ENCODE results near the gene LMCD1.
"Not testable (repeated sequence)": the region's sequence is repeated elsewhere in the genome, so short reads cannot be mapped to it uniquely, and the experiment has no call there.

The LMCD1 gene

DNA sequence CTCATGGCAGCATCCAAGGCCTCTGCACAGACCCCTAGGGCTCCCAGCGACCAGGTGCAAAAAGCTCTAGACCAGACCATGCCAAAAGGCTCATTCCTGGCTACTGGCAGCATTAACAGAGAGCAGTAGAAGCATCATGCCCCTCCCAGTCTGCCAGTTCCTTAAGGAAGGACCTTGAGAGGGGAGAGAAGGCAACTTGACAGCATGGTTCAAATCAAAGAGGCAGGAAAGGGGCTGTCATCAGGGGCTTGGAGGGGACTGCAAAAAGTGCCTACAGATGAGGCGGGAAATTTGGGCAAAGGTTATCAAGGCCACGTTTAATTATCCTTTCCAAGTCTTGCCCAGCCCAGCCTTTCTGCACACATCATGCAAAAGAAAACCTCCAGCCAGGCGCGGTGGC, 78.3 kb downstream of the LMCD1 start:
- DNase-seq (ENCODE audit: low read depth in 1 of 2, low spot score in 1 of 2) = no peak

DNA sequence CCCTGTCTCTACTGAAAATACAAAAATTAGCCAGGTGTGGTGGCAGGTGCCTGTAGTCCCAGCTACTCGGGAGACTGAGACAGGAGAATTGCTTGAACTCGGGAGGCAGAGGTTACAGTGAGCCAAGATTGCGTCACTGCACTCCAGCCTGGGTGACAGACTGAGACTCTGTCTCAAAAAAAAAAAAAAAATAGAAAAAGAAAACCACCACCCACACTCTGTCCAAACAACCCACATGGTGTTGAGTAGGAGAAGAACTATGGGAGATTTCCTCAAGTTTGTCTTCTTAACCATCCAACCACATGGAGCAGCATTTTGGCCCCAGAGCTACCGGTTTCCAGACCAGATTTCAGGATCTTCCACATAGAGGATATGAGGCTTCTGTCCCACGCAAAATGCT, 78.8 kb downstream of the LMCD1 start:
- not testable (repeated sequence) for DNase-seq (ENCODE audit: low read depth in 1 of 2, low spot score in 1 of 2)

DNA sequence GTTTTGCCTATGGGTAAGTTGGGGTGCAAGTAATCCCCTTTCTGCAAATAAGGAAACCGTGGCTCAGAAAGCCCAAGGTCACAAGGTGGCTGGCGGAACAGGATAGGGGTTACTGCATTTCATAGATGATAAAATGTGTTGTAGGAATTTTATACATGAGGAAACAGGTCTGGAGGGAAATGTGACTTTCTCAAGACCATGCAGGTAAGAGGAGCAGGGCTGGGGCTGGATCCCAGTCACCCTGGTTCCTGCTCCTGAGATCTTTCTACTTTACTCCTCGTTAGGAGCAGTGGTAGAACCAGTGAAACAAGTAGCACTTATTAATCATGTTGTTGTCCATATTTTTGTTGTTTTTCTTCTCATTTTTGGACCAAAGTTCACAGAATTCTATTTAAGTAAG, 79.8 kb downstream of the LMCD1 start:
- DNase-seq (ENCODE audit: low read depth in 1 of 2, low spot score in 1 of 2) = no peak

DNA sequence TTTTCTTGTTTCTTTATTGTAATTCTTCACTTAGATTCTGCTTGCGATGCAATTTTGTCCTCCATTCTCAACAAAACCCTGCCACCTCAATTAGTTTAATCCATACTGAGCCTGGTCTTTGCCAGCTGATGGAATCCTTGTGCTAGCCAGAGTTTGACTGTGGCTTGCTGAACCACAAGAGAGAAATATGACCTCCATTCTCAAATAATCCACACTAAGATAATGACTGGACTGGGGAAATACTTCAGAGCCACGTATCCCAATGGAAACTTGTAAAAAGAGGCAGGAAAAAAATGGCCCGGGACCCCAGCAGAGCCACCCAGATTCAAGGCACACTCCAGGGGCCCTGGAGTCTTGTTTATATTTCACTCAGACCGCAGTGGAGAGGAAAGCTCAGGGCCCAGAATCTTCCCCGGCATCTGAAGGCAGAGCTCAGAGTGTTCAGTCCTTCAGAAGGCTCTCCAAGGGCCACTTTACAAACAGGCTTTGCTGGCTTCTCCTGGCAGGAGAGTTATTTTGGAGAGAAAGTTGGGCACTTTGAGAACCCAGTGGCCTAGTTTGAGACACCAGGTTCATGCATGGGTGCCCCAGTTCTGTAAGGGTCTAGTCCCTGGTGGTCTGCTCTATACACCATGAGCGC, 80.3 kb downstream of the LMCD1 start:
- no peak for DNase-seq (ENCODE audit: low read depth in 1 of 2, low spot score in 1 of 2)

DNA sequence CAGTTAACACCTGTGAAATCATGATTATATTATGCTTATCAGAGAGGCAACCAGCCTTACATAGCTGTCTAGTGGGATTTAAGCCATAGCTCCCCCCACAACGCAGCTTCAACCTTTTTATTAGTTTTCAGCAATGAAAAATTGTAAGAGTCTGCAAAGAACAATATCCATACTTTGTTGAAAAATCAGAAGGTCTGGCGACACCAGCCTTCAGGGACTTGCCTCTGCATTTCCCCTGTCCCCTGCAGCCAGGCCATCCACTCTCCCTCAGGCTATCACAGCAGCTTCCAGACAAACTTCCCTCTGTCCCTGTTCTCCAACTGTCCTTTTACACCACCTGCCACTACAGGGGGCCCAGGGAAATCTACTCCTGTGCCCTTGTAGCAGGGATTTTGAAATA, 83.0 kb downstream of the LMCD1 start:
- DNase-seq (ENCODE audit: low read depth in 1 of 2, low spot score in 1 of 2) = no peak

DNA sequence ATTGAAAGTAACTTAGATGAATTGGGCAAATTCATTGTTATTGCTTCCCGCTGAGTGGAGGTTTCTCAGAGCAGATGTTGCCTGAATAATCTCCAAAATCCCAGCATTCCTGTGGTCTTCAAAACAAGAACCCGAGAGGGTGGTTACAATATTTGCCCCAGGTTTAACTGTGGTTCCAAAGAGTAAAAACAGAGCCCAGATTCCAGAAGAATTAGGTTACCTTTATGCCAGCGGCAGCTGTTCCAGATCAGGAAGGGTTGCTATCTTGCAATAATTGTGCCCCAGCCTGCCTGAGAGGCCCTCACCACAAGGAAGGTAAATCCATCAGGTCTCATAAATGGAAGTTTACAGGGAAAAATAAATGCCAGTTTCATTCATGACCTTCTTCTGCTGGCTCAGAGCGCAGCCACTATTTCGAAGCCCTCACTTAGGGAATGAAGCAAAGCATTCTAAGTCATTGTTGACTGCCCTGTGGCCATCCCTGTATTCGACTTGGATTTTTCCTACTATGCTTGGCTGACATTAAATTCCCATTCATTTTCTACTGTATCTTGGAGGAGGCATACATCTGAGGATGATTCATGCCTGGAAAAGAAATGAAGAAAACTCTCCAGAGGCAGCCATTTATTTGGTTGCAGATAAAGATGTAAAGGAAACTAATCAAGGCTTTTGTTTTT, 88.4 kb downstream of the LMCD1 start:
- DNase-seq (ENCODE audit: low read depth in 1 of 2, low spot score in 1 of 2) = no peak

DNA sequence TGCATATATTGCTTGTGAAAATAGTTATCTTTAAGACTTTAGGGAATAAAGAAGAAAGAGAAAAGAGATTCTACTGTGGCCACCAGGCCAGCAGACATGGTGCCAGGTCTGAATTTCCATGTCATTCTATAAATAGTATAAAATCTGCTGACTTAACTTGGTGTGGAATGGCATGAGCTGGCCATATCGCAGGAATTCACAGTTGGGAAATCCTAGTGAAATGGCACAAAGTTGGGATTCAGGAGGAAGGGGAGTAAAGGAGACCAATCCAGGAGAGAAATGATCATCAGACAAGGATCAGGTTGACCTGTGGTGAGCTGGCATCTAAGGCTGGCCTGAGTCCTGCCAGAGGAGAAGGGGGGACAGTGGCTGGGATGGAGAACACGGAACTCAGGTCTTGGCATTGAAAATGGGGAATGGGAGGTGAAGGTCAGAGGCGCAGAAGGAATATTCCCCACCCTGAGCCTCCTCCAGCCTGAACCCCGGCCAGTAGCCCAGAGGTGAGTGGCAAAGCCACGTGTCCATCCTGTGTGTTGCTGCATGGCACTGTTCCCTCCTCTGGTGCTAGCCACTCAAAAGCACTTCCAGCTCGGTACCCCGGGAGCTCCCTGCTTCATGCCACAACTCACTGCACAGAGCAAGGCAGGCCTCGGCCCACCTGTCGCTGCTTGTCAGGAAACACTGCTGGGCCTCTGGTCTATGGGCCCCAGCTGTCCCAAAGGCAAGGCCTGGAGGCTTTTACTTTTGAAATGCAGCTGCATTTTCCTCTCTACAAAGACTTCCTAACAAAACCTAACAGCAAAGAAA, 91.6 kb downstream of the LMCD1 start:
- DNase-seq (ENCODE audit: low read depth in 1 of 2, low spot score in 1 of 2) = no peak

DNA sequence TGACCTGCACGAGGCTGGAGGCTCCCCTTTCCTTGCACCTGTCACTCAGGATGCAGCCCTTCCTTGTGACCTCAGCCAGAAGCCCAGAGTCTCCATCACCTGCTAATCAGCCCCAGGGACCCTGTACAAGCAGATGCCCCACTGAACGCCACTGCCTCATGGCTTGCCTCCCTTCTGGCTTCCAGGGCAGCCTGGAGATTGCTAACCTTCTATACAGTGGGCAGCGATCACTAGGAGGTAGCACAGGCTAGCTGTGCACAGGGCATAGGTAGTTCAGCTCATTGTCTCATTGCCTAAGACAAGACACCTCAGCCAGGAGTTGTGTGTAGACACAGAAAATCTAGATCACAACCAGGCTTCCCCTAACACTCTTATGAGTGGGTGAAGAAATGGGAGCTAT, 93.6 kb downstream of the LMCD1 start:
- DNase-seq (ENCODE audit: low read depth in 1 of 2, low spot score in 1 of 2) = no peak

DNA sequence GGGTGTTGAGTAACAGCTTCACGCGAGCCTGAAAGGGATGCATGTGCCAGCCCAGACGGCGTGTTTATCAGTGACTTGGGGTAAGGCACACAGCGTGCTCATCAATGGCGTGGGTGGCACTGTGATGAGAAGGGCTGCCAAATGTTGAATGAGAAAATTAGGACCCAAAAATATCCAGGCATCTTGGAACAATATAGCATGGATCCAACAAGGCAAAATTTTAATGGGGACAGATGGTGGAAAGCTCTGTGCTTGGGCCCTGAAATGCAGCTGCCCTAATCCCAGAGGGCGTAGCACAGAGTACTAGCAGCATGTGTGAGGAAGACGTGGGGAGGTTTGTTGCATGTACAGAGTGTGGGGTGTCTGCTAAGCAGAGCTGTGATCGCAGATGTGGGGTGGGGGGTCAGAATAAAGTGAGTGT, 94.1 kb downstream of the LMCD1 start:
- no peak for DNase-seq (ENCODE audit: low read depth in 1 of 2, low spot score in 1 of 2)

DNA sequence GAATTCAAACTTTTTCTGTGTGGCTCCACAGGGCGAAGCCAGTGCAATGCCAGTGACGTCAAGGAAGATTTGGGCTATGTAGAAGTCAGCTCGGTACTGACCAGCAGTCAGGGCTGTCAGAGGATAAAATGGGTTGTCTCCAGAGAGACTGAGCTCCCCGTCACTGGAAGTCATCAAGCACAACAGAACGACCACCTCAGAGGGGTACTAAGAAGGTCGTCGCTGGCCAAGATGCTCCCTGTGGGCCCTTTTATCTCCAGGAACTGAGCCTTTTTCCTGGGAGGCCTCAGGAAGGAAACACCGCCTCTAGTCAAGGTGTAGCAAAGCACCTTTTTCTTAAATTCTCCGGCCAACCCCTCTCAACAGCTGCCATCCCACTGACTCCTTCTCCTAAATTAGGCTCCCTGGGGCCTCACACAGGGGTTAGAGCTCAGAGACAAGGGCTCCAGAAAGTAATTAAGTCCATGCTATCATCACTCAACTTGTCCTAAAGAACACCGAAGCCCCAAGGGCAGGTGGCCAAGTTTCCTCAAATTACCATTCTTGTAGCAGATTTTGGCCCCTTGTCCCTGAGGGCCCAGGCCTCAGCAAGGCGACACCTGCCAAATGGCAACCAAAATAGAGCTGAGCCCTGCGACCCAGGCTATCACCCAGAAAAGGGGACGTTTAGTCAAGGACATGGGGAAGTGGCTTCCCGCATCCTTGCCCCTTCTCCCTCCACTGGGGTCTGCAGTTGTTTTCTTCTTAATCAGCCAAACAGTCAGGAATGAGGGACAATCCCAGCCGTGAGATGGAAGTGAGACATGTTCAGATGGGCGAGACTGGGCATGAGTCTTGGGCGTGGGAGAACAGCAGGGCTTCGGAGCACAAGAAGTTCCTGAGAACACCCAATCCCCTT, 94.9 kb downstream of the LMCD1 start:
- no peak for DNase-seq (ENCODE audit: low read depth in 1 of 2, low spot score in 1 of 2)

DNA sequence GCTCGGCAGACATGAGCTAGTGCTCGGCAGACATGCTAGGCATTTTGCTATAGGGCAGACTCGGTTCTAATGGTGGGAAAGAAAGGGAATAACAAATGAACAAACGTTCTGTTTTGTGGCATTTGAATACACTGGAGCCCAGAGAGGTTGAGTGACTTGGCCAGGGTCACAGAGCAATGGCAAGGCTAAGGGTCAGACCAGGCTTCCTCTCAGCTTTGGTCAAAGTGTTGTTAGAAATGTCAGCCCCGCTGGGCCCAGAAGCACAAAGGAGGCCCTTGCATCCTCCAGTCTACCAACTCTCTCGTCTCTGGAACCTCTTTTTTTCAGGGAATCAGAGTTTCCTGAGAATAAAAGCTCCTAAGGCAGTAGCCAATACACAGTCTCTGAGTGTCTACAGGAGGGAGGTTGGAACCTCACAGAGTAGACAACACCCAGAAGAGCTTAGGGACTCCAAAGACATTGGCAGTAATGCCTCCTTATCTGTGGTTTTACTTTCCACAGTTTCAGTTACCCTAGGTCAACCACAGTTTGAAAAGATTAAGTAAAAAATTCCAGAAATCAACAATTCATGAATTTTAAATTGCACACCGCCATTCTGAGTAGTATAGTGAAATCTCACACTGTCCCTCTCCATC, 95.7 kb downstream of the LMCD1 start:
- no peak for DNase-seq (ENCODE audit: low read depth in 1 of 2, low spot score in 1 of 2)

DNA sequence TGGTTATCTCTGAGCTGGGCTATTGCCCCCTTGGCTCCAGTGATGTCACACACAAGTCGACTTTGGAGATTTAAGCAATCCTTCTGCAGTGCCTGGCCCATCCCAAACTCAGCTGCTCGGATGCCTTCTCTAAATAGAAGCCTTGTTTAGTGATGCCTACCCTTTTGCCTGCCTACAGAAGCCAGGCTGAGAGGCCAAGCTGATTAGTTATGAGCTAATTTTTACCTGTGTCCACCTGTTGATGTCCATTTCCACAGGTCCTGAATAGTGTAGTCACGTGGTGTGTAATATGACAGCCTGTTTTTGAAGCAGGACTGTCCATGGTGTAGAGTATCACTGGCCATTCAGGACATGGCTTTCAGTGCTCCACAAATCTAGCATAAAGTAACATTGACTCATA, 97.5 kb downstream of the LMCD1 start:
- DNase-seq (ENCODE audit: low read depth in 1 of 2, low spot score in 1 of 2) = no peak

DNA sequence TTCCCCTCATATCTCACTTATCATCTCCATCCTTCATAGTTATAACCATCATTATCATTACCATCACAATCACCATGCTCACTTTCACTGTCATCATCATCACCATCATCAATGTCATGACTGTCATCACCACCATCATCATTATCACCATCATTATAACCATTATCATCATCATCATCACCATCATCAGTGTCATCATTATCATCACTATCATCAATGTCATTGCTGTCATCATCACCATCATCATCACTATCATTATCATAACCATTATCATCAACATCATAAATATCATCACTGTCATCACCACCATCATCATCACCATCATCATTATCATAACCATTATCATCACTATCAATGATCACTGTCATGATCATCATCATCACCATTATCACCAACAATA, 98.8 kb downstream of the LMCD1 start:
- DNase-seq (ENCODE audit: low read depth in 1 of 2, low spot score in 1 of 2) = no peak

DNA sequence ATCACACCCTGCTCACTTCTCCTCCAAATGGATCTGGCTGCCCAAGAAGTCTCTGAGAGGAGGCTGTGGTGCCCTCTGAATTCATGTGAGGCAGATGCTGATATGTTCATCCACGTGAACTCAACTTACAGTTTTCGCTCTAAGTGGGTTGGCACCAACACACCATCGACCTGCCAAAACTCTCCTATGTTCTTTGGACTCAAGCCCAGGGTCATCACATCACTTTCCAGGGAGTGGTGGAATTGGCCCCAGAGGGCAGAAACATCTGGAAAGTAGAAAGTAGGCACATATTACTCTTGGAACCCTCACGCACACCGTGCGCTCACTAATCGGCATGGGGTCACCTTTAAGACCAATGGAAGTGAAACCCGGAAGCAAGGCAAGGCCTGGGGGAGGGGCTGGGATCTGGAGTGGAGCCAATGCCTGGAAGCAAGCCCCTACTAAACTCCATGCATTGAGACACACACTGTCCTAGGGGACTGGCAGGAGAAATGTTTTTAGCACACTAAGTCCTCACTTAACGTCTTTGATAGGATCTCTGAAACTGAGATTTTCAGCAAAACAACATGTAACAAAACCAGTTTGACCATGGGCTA, 101.6 kb downstream of the LMCD1 start:
- DNase-seq (ENCODE audit: low read depth in 1 of 2, low spot score in 1 of 2) = no peak

DNA sequence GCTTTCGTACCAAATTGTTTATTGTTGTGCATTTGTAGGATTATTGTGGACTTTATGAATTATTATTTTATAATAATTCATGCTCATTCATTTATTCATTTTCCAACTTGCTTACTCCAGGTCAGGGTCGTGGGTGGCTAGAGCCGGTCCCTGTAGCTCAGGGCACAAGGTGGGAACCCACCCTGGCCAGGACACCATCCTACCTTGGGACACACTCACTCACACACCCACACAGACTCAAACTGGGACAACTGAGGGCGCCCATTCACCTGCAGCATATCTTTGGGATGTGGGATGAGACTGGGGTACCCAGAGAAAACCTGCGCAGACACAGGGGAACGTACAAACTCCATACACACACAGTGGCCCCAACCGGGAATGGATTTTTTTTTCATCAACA, 102.4 kb downstream of the LMCD1 start:
- no peak for DNase-seq (ENCODE audit: low read depth in 1 of 2, low spot score in 1 of 2)

DNA sequence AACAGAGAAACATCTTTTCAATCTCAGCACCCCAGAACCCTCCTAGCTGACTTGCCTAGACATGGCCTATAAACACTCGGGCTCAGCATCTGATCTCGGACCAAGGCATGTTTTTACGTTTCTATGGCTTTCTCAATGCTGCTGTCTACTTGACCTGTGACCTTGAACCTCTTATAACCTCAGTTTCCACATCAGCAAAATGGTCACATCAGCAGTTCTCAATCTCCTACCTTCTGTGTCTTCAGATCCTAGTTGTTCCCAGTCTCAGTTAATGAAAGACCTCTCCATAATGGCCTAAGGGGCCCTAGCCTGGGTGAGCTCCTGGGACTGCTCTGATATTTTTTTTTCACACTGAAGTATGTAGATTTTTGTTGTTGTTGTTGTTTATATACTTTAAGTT, 103.4 kb downstream of the LMCD1 start:
- DNase-seq (ENCODE audit: low read depth in 1 of 2, low spot score in 1 of 2) = no peak

DNA sequence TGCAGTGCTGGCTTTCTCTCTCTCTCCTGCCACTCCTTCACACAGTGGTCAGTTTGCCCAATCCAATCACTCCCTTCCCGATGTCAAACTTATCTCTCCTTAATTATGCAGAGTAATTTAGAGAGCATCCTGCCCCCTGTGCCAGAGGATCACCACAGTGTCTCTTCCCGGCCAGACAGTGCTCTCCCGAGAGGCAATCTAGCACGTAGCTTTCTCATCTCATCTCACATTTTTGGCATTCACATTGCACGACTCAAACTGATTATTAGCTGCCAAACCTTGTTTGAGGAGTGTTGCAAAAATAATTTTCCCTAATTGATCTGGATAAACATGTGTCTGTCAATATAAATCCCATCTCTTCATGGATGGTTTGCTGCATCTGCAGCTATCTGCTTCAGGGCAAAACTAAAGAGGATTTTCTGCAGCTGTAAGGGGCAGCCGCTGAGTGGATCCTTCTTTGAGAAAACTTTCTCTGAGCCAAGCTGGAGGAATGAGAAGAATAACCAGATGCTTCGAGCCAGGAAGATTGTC, 105.1 kb downstream of the LMCD1 start:
- no peak for DNase-seq (ENCODE audit: low read depth in 1 of 2, low spot score in 1 of 2)

DNA sequence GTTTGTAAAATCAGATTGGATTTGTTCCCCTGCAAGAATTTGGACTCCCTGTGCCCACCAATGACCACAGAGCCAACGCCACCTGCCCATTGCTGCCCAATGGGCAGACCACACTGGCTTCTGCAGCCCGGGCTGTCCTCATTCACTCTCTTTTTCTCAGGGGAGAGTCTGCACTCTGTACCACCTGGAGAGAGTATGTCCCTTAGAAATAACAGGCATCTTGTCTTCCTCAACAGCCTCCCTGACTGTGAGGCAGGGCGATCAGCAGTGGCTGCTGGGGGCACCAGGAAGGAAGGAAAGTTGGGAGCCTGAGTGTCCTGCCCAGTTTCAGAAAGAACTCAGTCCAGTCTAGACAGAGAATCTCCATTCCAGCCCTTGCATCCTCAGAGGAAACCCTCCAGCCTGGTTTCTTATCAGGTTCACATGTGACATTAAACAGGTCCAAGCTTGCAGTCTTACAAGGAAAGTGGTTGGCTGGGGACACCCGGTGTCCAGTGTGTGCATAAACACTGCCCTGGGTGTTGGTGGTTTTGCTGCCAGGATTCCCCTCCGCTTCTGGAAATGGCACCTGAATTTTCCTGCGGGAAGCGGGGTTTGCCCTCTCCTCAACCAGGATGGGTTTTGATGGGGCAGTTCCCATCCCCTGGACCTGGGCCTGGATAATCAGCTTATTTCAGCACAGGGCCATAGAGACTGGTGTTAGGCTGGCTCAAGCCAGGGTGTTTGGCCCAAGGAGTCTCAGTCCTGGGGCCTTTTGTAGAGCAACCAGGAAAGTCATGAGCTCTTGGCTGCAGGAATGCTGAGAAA, 105.8 kb downstream of the LMCD1 start:
- no peak for DNase-seq (ENCODE audit: low read depth in 1 of 2, low spot score in 1 of 2)

DNA sequence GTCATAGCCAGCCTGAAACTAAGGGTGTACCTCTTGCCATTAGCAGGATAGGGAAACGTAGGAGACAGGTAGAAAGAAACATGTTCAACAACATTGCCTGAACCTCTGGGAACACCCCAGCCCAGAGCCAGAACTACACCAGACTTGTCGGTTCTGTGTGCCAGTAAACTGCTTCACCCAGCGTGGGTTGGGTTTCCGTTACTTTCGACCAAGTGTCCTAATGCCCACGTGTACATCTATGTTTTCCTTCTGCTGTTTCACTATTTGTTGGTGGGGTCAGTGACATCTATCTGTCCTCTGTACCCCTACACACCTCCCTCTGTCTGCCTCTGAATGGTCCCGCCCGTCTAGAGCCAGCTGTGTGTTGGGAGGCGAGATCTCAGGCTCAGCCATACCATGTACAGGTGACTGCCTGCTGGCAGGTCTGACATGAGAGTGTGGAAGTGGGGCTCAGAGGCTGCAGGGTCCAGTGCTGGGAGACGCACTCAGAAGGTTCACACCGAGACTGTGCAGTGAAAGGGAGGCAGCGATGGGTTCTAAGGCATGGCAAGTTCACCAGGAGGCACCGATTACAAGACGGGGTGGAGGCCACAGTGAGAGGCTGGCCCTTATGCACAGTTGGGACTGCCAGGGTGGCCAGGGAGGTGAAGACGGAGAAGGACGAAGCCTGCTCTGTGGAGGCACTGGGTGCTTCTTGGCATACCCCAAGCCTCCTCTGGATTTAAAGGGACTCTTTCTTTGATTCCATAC, 106.6 kb downstream of the LMCD1 start:
- no peak for DNase-seq (ENCODE audit: low read depth in 1 of 2, low spot score in 1 of 2)

Measured in activated CD4-positive, alpha-beta T cell treated with anti-CD3 and anti-CD28 coated beads, Interleukin-2, amount 50 U/mL, for 24 hours (primary cell).